ENCODE data around the gene PDGFRB. TPM values are rescaled to one million over a fixed set of nuclear protein-coding genes. Genes with fewer than 3 reads are reported as not detected.

The PDGFRB gene
- total and polyA plus RNA-seq, 2 donors (not counting 1 experiment from before 2014, with no cell fraction given), result 231 to 347 TPM

- Histone ChIP-seq H3K9ac (ENCODE audit: insufficient read depth, low read length) (no peak overlapping the region), H3K4me3 (replicated peaks in 1 of 4; ENCODE audit: control extremely low read depth in 1 of 4, insufficient read depth in 1 of 4, low read depth in 3 of 4, low read length in 4 of 4) (no peak overlapping the region), H3K79me2 (ENCODE audit: control insufficient read depth, insufficient read depth, low read length) (no peaks in the 10 kb centered on the region), H3K9me3 (ENCODE audit: control insufficient read depth, insufficient read depth, low read depth, low read length) (no peaks in the 10 kb centered on the region), H4K20me1 (ENCODE audit: control insufficient read depth, extremely low read depth, insufficient read depth, low read length) (no peaks in the 10 kb centered on the region), H3K36me3 (ENCODE audit: control insufficient read depth, insufficient read depth, low read length) (peaks cover 8% of the 10 kb centered on the region), H3K4me2 (ENCODE audit: extremely low read depth, insufficient read depth, low read length) (no peak overlapping the region), H3K4me1 (ENCODE audit: control insufficient read depth, extremely low read depth, insufficient read depth, low read length) (peaks cover 30% of the 10 kb centered on the region), H2AFZ (ENCODE audit: low read length) (no peak overlapping the region), H3K27me3 (ENCODE audit: control insufficient read depth, insufficient read depth, low read length) (no peaks in the 10 kb centered on the region), H3K27ac (ENCODE audit: insufficient read depth, low read length) (no peak overlapping the region)
- TF ChIP-seq EZH2 (IDR thresholded peaks at IDR 0.05; ENCODE audit: low read length, missing control alignments), result no peak
- TF ChIP-seq CTCF (conservative IDR thresholded peaks at IDR 0.05 in 1 of 2, IDR thresholded peaks at IDR 0.05 in 1 of 2; ENCODE audit: low read depth in 1 of 2, low read length in 2 of 2), result no peak
- DNase-seq (ENCODE audit: low read depth in 2 of 2), result no peak
Measured at GRCh38 chr5:150109921-150110320, 45.7 kb downstream of the PDGFRB start.

- Histone ChIP-seq H3K4me1 (ENCODE audit: control insufficient read depth, extremely low read depth, insufficient read depth, low read length) (peaks cover 24% of the 10 kb centered on the region), H3K4me2 (ENCODE audit: extremely low read depth, insufficient read depth, low read length) (no peak overlapping the region), H3K36me3 (ENCODE audit: control insufficient read depth, insufficient read depth, low read length) (peaks cover under 1% of the 10 kb centered on the region), H3K27ac (ENCODE audit: insufficient read depth, low read length) (peak overlapping the region; percentile 23), H3K4me3 (replicated peaks in 1 of 4; ENCODE audit: control extremely low read depth in 1 of 4, insufficient read depth in 1 of 4, low read depth in 3 of 4, low read length in 4 of 4) (no peak overlapping the region), H3K9ac (ENCODE audit: insufficient read depth, low read length) (no peak overlapping the region), H3K27me3 (ENCODE audit: control insufficient read depth, insufficient read depth, low read length) (no peaks in the 10 kb centered on the region), H3K9me3 (ENCODE audit: control insufficient read depth, insufficient read depth, low read depth, low read length) (no peaks in the 10 kb centered on the region), H3K79me2 (ENCODE audit: control insufficient read depth, insufficient read depth, low read length) (no peaks in the 10 kb centered on the region), H2AFZ (ENCODE audit: low read length) (no peak overlapping the region), H4K20me1 (ENCODE audit: control insufficient read depth, extremely low read depth, insufficient read depth, low read length) (no peaks in the 10 kb centered on the region)
- no peak for DNase-seq (ENCODE audit: low read depth in 2 of 2)
- TF ChIP-seq EZH2 (IDR thresholded peaks at IDR 0.05; ENCODE audit: low read length, missing control alignments), result no peak
- TF ChIP-seq CTCF (conservative IDR thresholded peaks at IDR 0.05 in 1 of 2, IDR thresholded peaks at IDR 0.05 in 1 of 2; ENCODE audit: low read depth in 1 of 2, low read length in 2 of 2), result no peak
Measured at GRCh38 chr5:150108711-150109514, 46.7 kb downstream of the PDGFRB start.

GRCh38 chr5:150107909-150108447, 47.7 kb downstream of the PDGFRB start:
- TF ChIP-seq CTCF (conservative IDR thresholded peaks at IDR 0.05 in 1 of 2, IDR thresholded peaks at IDR 0.05 in 1 of 2; ENCODE audit: low read depth in 1 of 2, low read length in 2 of 2) (no peak), EZH2 (IDR thresholded peaks at IDR 0.05; ENCODE audit: low read length, missing control alignments) (no peak)
- Histone ChIP-seq H3K4me2 (ENCODE audit: extremely low read depth, insufficient read depth, low read length) (no peak overlapping the region), H3K27me3 (ENCODE audit: control insufficient read depth, insufficient read depth, low read length) (no peaks in the 10 kb centered on the region), H3K79me2 (ENCODE audit: control insufficient read depth, insufficient read depth, low read length) (no peaks in the 10 kb centered on the region), H3K4me3 (replicated peaks in 1 of 4; ENCODE audit: control extremely low read depth in 1 of 4, insufficient read depth in 1 of 4, low read depth in 3 of 4, low read length in 4 of 4) (no peak overlapping the region), H3K9ac (ENCODE audit: insufficient read depth, low read length) (no peak overlapping the region), H4K20me1 (ENCODE audit: control insufficient read depth, extremely low read depth, insufficient read depth, low read length) (no peaks in the 10 kb centered on the region), H3K36me3 (ENCODE audit: control insufficient read depth, insufficient read depth, low read length) (no peaks in the 10 kb centered on the region), H3K4me1 (ENCODE audit: control insufficient read depth, extremely low read depth, insufficient read depth, low read length) (peaks cover 15% of the 10 kb centered on the region), H3K27ac (ENCODE audit: insufficient read depth, low read length) (peak overlapping the region; percentile 23), H3K9me3 (ENCODE audit: control insufficient read depth, insufficient read depth, low read depth, low read length) (no peaks in the 10 kb centered on the region), H2AFZ (ENCODE audit: low read length) (no peak overlapping the region)
- DNase-seq (ENCODE audit: low read depth in 2 of 2), result peak; percentile 28 to 31

Measured in fibroblast of lung (primary cell).